Right renal cortex interstitium (tissue), 3 donors: Measurements from ENCODE around the gene CDC123. TPM values are rescaled to one million over a fixed set of nuclear protein-coding genes. Genes with fewer than 3 reads are reported as not detected.
"Not testable (repeated sequence)": the region's sequence is repeated elsewhere in the genome, so short reads cannot be mapped to it uniquely, and the experiment has no call there.

Experiments used
- DNase-seq, 3 donors: peaks; one replicate each; pipeline ENCODE4 v3.0.0-alpha.2; 2013; ENCODE audit warnings: low read depth in 3 of 3, low spot score in 2 of 3
- polyA plus RNA-seq, 3 donors: library from polyadenylated mRNA; unstranded; fragments of 120-200 nt; gene quantifications; one replicate each; pipeline ENCODE4 v1.2.1, GENCODE V29; 2013; ENCODE audit not compliant: insufficient read length in 3 of 3

The CDC123 gene
- polyA plus RNA-seq, 3 donors = 136 to 140 (median 137) TPM

DNA sequence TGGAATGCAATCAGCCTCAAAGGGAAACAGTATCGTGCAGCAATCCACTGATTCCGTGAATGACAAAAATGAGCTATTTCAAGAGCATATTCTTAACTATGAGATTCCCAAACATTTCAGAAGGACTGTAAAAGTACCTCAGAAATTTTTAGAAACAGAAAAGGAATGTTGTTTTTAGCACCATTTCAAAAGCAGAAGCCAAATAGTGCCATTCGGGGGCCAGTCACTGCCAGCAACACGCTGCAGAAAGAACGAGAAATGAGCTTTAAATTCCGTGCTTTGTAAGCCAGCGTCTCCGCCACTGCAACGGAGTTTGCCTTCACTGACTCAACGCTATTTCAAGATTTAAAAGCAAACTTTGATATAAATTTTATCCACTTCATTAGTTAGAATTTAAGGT lies 6.6 kb upstream of the CDC123 start:
- DNase-seq = no peak

DNA sequence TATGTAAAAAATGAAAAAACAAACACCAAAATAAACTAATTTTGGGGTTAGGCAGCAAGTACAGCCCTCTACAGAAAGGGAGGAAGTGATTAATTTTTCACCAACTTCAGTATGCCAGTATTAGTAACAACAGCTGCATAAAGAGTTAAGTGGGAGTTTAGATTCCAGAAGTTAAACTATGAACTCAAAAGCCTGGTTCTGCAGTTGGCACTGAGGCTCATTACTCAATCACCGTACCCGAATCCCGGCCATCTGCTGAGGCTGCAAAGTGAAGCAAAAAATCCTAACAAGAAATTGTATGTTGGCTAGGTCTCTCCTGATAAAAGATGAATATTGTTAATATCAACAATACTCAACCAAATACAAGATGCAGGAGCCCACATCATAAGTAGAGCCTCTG lies 4.3 kb upstream of the CDC123 start:
- no peak for DNase-seq

DNA sequence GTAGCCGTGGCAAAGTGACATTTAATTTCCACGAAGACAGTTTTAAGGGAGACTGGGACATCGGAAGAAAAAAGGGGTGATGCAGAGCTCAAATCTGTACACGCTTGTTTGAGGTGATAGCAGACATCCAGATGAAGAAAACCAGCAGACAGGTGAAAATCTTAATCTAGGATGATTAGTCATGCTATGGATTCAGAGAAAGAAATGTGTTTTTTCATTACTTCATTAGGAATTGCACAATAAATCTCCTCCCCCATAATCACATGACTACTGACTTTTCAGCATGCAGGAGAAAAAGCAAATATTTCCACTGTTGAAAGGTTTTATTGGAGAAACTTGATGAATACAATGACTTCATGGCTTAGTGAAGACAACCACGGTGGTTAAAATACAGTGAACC lies 2.8 kb upstream of the CDC123 start:
- no peak for DNase-seq

DNA sequence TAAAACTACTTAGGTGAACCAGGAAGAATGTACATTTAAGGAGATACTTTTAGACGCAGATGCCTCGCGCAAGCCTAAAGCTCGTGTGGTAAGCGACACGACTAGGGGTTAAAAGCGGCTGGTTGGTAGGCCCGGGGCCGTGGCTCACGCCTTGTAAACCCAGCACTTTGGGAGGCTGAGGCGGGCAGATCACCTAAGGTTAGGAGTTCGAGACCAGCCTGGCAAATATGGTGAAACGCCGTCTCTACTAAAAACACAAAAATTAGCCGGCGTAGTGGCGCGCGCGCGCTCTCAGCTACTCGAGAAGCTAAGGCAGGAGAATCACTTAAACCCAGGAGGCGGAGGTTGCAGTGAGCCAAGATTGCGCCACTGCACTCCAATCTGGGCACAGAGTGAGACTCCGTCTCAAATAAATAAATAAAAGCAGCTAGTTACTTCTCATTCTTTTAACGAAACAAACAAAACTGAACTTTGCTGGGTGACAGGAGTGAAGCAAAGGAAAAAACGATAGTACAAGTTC lies 1.2 kb upstream of the CDC123 start:
- DNase-seq = no peak

DNA sequence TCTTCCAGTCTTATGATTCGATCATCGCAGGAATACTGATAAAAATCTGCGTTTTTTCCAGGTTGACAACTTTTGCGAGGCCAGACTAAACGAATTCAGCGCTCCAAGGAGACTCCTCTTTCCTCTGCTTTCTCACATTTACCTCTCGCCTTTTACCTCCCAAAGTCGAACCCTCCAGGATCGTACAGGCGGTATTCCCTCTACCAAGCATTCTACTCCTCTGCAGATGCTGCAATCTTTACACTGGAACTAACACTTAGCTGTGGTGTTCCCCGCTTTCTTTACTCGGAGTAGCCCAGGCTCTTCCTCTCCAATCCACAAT lies 746 bp upstream of the CDC123 start:
- DNase-seq = no peak

DNA sequence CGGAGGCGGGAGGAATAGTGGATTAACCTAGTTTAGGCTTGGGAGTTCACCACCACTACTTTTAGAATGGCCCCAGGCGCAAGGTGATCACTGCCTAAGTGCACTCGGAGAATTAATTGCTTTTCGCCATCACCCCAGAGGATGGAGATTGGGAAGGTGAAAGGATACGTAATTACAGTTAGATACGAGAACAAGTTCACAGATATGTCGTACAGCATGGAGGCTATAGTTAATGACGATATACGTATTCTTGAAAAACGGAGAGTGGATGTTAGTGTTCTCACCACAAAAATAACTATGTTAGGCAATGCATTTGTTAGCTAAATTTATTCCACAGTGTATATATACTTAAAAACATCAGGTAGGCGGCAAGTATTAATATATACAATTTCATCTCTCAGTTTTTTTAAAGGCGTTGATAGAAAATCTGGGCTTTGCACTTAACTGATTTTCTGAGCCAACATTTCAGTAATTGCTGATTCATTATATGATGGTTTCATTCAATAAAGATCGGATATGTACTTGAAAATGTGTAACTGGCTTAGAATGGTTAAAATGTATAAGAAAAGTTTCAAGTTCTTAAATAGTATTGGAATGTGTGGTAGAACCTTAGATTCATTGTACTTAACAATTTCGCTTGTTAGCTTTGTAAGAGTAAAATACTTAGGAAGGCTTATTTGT lies 683 bp downstream of the CDC123 start:
- DNase-seq = peak in 1 of 3 donors; percentile 8

DNA sequence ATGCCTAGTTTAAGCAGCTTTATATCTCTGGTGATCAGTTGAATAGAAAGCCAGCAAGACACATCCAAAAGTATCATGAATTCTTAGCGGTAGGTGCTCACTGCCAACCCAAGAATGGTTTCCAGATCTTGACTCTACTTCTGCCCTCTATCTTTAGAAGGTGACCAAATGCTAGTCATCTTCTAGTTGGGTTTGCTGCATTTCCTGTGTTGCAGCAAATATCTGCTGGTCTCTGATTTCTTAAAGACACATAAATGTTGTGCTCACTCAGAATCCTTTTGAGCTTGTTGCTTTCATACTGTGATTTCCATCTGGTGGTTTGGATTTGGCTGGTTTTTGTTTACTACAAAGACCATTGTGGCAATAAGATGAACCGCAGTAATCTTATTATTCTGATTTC lies 2.2 kb downstream of the CDC123 start:
- no peak for DNase-seq

DNA sequence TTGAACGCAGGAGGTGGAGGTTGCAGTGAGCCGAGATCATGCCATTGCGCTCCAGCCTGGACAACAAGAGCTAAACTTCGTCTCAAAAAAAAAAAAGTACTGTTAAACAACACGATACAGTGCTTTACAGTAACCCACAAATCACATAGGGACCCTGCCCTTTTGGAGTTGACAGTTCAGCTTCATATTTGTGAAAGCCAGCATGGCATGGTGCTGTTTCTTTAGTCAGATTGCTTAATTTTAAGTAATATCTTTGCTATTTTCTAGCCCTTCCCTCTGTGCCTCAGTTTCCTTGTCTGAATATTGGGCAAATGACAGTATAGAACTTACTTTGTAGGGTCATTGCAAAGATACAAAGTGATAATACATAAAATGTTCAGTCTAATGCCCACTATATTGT lies 4.9 kb downstream of the CDC123 start:
- no peak for DNase-seq

DNA sequence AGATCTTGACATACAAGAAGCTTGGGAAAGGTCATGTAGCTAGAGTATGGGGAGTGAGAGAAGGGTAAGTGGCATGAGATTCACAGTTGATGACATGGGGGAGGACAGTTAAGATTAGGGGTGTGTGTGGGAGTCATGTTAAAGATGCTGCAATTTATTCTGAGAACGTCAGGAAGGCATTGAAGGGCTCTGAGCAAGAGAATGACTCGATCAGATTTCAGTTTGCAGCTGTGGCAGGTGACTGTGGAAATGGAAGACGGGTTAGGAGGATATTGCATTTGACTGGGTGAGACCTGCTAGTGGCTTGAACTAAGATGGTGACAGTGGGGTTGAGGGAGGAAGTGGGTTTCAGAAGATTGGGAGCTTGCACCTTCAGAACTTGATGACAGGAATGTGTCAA lies 5.6 kb downstream of the CDC123 start:
- no peak for DNase-seq

DNA sequence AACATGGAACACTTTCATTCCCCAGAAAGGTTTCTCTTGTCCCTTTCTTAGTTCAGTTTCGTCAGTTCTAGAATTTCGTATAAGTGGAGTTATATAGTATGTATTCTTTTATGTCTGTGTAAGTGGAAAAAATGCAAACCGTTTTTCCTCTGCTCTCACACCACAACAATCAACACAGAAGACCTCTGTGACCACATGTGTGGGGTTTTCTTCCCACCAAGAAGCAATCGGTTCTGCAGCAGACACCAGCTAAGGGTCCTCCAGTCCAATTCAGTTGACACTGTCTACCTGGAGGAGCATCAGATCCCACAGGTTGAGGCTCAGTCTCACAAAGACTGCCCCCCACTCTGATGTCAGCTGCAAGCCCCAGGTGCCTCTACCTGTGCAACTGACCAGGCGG lies 6.2 kb downstream of the CDC123 start:
- DNase-seq = no peak

DNA sequence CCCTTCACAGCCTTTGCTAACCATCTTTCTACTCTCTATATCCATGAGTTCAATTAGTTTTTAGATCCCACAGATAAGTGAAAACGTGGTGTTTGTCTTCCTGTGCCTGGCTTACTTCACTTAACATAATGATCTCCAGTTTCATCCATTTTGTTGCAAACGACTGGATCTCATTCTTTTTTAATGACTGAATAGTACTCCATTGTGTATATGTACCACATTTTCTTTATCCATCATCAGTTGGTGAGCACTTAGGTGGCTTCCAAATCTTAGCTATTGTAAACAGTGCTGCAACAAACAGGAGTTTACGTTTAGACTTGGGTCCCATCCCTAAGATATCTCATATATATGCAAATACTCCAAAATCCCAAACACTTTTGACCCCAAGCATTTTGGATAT lies 9.1 kb downstream of the CDC123 start:
- no peak for DNase-seq

DNA sequence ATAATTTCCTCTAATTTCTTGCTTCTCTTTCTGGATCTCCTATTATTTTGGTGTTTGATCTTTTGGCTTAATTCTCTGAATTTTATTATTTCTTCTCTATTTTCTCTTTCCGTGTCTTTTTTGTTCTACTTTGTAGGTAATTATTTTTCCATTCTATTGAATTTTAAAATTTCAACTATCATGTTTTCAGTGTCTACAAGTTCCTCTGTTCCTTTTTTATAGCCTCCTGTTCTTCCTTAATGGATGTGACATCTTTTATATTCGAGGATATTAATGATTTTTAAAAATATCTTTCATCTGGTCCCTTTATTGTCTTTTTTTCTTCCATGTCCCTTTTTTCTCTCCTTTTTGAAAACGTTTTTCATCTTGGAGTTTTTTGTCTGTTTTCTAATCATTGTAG lies 11.1 kb downstream of the CDC123 start:
- no peak for DNase-seq

DNA sequence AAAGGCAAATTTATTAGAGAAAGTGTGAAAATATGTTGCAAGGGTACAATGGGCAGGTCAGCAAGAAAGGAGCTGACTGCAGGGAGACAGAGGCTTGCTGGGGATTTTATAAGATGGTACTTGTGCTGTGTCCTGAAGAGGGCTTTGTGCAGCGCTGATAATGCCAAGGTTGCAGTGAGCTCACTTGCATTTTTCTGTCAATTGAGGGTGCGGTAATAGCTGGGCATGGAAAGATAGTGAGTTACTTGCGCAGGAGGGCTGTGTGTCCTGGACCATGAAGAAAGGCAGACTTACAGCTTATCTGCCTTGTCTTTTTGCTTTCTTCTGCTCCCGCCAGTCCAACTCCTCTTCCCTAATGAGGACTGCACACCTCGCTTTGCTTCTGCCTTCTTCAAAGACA lies 12.5 kb downstream of the CDC123 start:
- no peak for DNase-seq

DNA sequence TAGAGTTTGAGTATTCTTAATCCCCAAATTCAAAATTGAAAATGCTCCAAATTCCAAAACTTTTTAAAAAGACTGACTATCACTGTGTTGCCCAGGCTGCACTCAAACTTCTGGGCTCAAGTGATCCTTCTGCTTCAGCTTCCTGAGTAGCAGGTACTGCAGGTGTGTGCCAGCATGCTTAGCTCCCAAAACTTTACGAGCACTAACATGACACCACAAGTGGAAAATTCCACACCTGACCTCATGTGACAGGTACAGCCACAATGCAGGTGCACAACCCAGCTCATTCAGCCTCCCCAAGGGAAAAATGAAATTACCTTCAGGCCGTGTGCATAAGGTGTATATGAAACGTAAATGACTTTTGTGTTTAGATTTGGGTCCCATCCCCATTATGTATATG lies 16.5 kb downstream of the CDC123 start:
- DNase-seq = no peak

DNA sequence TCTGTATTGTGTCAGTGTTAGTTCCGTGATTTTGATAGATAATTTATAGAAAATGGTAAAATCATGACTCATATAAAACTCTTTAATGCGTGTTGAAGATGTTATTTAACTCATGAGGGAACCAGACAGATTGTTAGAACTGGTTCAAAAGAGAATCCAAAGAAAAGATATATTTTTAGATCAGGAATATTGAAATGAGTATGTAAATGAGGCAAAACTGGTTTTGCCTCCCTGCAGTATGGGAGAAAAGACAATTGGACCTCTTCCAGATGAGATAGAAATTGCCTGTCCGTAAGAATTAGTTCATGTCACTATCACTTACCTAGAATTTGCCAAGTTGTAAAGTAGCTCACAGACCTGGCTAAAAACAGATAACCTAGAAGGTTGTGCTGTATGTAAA lies 17.6 kb downstream of the CDC123 start:
- no peak for DNase-seq

DNA sequence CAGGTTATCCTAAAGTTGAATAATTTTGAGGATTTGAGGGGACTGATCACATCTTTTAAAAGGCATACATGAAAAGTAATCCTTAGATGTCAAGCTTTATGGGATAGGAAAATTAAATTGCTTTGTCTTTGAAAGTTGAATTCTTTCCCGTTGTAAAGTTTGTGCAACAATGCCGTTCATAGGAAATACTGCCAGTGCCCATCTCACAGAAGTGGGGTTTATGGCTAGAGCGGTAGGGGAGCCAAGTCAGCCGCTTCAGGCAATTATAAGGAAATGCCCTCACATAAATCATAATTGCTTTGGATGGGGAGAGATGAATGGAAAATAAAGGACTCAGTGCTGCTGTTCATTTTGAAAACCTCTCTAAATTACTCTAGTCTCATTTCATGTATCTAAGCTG lies 18.1 kb downstream of the CDC123 start:
- no peak for DNase-seq

DNA sequence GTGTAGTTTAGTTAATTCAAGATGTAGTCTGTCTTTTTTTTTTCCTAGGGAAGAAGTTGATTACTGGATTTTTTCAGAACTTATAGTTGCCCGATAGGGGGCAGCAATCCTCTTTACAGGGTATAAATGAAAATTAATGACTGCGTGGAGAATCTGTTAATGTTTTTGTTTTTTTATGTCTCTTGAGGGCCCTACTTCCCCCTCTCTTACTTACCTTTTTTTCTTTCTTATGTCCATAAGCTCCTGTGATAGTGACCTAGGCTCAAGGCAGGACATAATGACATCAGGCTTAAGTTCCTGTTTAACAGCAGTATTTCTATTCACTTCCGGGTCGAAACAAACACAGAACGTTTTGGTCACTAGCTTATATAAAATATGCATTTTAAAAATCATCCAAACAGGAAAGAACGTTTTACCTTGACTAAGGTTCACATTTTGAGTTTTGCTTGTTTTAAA lies 18.8 kb downstream of the CDC123 start:
- peak in 1 of 3 donors; percentile 40 for DNase-seq

DNA sequence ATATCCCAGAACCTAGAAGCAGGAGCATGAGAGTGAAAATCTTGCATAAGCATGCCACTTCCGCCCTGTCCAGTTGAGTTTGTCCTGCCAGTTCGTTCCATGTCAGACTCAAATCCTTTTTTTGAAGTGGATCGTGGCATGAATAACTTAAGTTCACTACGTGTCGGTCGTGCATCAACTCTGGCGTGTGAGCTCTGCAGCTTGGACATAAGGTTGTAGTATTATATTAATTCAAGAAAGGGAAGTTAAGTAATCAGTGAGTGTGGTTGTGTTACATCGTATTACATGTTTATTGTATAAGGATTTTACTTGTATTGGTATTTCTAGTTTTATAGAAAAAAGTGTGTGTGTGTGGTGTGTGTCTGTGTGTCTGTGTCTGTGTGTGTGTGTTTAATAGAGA lies 23.0 kb downstream of the CDC123 start:
- no peak for DNase-seq

DNA sequence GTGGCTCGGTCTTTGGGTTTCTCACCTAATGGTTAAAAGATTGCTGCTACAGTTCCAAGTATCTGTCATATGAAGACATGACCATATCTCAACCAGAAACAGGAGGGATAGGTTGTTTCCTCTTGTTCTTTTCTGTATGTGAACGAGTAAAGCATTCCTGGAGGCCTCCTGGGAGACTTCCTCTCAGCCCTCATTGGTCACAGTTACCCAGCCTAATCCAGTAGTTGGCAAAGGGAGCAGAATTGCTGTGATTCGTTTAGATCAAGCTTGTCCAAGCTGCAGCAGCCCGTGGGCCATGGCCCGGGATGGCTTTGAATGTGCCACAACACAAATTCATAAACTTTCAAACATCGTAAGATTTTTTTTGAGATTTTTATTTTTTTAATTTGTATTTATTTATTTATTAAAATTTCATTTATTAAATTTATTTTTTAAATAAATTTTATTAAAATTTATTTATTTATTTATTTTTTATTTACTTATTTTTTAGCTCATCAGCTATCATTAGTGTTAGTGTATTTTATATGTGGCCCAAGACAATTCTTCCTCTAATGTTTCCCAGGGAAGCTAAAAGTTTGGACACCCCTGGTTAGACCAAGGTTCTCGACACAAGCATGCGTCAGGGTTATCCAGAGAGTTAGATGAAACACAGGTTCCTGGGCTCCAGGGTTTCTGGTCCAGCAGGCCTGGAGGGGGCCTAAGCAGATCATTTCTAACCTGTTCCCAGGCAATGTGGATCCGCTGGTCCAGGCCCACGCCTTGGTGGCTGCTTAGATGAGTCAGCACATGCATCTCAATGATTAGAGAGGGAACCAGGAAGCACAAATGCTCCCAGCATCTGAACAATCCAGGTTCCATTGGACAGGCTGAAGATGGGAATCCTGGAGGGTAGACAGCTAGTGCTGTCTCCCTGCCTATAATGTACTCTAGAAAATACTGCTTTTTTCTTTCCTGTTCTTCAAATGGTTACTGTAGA lies 25.6 kb downstream of the CDC123 start:
- DNase-seq = no peak

DNA sequence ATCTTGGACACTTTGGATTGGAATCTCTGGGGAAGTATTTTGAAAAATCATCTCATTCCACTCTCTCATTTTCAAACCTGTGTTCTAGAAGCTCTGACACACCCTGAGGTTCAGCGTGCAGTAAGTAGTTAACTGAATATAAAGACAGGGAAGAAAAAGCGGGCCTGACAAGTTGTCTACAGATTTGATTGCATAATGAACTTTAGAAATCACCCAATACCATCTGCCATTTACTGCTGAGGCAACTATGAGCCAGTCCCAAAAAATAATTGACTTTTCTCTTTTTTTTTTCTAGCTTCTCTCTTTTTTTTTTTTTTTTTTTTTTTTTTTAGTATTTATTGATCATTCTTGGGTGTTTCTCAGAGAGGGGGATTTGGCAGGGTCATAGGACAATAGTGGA lies 29.5 kb downstream of the CDC123 start:
- DNase-seq = no peak

DNA sequence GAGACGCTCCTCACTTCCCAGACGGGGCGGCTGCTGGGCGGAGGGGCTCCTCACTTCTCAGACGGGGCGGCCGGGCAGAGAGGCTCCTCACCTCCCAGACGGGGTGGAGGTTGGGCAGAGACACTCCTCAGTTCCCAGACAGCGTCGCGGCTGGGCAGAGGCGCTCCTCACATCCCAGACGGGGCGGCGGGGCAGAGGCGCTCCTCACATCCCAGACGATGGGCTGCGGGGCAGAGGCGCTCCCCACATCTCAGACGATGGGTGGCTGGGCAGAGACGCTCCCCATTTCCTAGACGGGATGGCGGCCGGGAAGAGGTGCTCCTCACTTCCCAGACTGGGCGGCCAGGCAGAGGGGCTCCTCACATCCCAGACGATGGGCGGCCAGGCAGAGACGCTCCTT lies 30.4 kb downstream of the CDC123 start:
- not testable (repeated sequence) for DNase-seq

DNA sequence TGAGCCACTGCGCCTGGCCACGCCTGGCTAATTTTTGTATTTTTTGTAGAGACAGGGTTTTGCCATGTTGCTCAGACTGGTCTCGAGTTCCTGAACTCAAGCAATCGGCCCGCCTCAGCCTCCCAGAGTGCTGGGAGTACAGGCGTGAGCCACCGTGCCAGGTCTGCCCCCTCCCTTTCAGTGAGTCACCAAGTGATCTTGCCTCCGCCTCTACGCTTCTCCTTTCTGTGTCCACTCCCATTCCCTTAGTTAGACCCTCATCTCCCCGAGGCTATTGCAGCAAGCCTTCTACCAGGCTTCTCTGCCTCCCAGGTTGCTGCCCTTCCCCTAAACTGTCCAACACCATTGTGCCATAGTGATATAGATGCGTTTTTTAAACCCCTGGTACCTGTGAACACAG lies 32.9 kb downstream of the CDC123 start:
- no peak for DNase-seq
